NCI-H2171 treated with DMSO at 0.1 percent for 48 hours (cell line): ENCODE data around the gene MAP1A.

Experiments
- DNase-seq: peaks from one replicate; lab custom pipeline; 2025; lab: John Stamatoyannopoulos, UW

Gene MAP1A

GRCh38 chr15:43511012-43511885, 6.2 kb upstream of the MAP1A start:
- DNase-seq, result peak; percentile 42

- DNase-seq, result no peak
Observed at GRCh38 chr15:43513550-43513949, 3.9 kb upstream of the MAP1A start.

- DNase-seq, result peak; percentile 80
Observed at GRCh38 chr15:43514241-43515057, 3.0 kb upstream of the MAP1A start.

GRCh38 chr15:43515741-43516140, 1.7 kb upstream of the MAP1A start:
- DNase-seq, result no peak

GRCh38 chr15:43516185-43516584, 1.2 kb upstream of the MAP1A start:
- no peak for DNase-seq

- DNase-seq, result peak; percentile 92
Observed at GRCh38 chr15:43516801-43517353, 531 bp upstream of the MAP1A start.

GRCh38 chr15:43518197-43518761, 871 bp downstream of the MAP1A start:
- DNase-seq, result peak; percentile 87

GRCh38 chr15:43519196-43519595, 1.8 kb downstream of the MAP1A start:
- no peak for DNase-seq

- DNase-seq, result no peak
Observed at GRCh38 chr15:43520138-43520537, 2.7 kb downstream of the MAP1A start.

- DNase-seq, result no peak
Observed at GRCh38 chr15:43521419-43521818, 4.0 kb downstream of the MAP1A start.

- DNase-seq, result no peak
Observed at GRCh38 chr15:43522247-43522646, 4.8 kb downstream of the MAP1A start.

- DNase-seq, result no peak
Observed at GRCh38 chr15:43523646-43524045, 6.2 kb downstream of the MAP1A start.

GRCh38 chr15:43524254-43524845, 6.9 kb downstream of the MAP1A start:
- no peak for DNase-seq

- DNase-seq, result no peak
Observed at GRCh38 chr15:43525131-43525530, 7.7 kb downstream of the MAP1A start.

- DNase-seq, result no peak
Observed at GRCh38 chr15:43526261-43526930, 9.0 kb downstream of the MAP1A start.

- DNase-seq, result no peak
Observed at GRCh38 chr15:43527016-43527801, 9.8 kb downstream of the MAP1A start.

- no peak for DNase-seq
Observed at GRCh38 chr15:43527802-43528541, 10.6 kb downstream of the MAP1A start.

GRCh38 chr15:43528542-43529007, 11.2 kb downstream of the MAP1A start:
- DNase-seq, result no peak

GRCh38 chr15:43529141-43529540, 11.7 kb downstream of the MAP1A start:
- DNase-seq, result no peak
